ENCODE data around the gene SLC6A3. TPM values are rescaled to one million over a fixed set of nuclear protein-coding genes. Genes with fewer than 3 reads are reported as not detected.

The SLC6A3 gene
- total RNA-seq, 4 donors from 2014 or later, result 0.20 to 0.90 TPM; not detected in 2

DNA sequence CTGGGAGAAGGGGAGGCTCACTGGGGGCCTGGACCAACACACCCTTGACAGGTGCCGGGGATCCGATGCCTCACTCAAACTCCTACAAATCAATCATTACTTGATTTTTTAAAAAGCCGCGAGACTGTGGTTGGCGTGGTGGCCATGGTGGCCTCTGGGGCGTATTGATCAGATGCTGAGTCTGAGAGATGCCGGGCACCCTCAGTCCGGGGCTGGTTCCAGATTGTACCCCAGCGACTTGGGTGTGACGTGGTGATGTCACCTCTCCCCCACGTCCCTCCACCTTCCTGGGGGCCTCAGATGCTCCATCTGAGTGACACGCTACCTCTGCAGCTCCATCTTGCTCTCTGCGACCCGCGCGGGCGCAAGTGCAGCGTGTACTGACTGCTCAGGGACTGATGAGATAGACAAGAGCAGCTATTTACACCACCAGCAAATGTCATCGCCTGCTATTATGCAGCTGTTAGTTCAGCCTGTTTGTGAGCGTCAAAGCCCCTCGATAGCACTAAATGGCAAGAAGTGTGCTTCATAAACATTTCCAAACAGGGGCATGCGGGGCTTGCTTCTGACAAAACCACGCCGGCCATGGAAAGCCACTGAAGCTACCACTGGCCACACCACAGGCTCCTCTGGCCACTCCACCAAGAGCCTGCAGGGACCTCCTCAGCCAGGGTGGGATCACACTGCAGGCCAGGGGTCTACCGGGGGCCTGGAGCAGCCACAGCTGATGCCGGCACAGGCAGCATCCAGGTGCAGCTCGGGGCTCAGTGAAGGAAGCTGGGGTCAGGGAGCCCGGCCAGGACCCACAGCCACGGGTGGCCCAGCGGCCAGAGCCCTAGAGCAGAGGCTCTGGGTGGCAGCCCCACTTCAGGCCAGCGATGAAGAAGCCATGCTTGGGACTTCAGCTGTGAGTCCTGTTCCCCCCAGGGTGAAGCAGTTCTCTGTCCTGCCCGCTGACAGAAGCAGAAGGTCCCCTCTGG lies 50.1 kb downstream of the SLC6A3 start:
- H3K27ac ChIP-seq, result no peak overlapping the region
- H3K4me3 ChIP-seq, result no peak overlapping the region
- DNase-seq (ENCODE audit: low spot score in 2 of 2), result no peak
- H3K27me3 ChIP-seq, result peaks cover 0 to 45% of the 10 kb centered on the region in 2 donors
- H3K36me3 ChIP-seq, result no peaks in the 10 kb centered on the region
- H3K9me3 ChIP-seq, result peaks cover 0 to 18% (median 0%) of the 10 kb centered on the region in 4 donors
- WGBS, 2 donors, result 85 to 92% methylated on average over 29 to 31 of the region's 32 CpGs
- H3K4me1 ChIP-seq, result no peaks in the 10 kb centered on the region
- TF ChIP-seq, protein P1, sequence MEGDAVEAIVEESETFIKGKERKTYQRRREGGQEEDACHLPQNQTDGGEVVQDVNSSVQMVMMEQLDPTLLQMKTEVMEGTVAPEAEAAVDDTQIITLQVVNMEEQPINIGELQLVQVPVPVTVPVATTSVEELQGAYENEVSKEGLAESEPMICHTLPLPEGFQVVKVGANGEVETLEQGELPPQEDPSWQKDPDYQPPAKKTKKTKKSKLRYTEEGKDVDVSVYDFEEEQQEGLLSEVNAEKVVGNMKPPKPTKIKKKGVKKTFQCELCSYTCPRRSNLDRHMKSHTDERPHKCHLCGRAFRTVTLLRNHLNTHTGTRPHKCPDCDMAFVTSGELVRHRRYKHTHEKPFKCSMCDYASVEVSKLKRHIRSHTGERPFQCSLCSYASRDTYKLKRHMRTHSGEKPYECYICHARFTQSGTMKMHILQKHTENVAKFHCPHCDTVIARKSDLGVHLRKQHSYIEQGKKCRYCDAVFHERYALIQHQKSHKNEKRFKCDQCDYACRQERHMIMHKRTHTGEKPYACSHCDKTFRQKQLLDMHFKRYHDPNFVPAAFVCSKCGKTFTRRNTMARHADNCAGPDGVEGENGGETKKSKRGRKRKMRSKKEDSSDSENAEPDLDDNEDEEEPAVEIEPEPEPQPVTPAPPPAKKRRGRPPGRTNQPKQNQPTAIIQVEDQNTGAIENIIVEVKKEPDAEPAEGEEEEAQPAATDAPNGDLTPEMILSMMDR (IDR thresholded peaks at IDR 0.05), result no peak
- TF ChIP-seq POLR2A (IDR thresholded peaks at IDR 0.05), result no peak
- no peak for TF ChIP-seq EP300 (IDR thresholded peaks at IDR 0.05)

DNA sequence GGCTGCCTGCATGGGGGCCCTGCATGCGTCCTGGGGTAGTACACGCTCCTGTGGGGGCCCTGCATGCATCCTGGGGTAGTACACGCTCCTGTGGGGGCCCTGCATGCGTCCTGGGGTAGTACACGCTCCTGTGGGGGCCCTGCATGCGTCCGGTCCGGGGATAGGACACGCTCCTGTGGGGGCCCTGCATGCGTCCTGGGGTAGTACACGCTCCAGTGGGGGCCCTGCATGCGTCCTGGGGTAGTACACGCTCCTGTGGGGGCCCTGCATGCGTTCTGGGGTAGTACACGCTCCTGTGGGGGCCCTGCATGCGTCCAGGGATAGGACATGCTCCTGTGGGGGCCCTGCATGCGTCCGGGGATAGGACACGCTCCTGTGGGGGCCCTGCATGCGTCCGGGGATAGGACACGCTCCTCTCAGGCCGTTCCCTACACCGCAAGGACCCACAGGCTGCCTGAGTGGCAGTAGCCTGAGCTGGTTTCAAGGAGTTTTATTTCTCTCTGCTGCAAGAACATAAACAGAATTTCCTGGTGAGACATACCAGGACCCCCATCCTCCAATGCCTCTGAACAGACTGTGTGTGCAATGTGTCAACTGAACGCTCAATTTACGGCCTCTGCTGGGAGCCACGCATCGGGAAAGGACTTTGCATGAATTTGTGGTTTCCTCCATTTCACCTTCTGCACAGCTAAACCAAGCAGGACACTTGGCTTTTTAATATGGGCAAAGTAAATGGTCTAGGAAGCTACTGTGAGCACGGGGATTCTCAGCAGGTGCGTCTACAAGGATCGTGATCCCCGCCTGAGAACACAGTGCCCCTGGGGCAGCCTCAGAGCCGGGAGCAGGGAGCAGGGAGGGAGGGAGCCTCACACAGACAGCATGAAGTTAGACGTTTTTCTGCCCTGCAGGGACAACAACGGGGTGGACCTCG lies 51.4 kb downstream of the SLC6A3 start:
- 49 to 59% methylated on average over 25 to 29 of the region's 36 CpGs for WGBS, 2 donors
- peaks cover 0 to 51% of the 10 kb centered on the region in 2 donors for H3K27me3 ChIP-seq
- DNase-seq (ENCODE audit: low spot score in 2 of 2), result no peak
- H3K9me3 ChIP-seq, result peaks cover 0 to 5% (median 0%) of the 10 kb centered on the region in 4 donors
- H3K27ac ChIP-seq, result no peak overlapping the region
- H3K36me3 ChIP-seq, result no peaks in the 10 kb centered on the region
- H3K4me1 ChIP-seq, result no peaks in the 10 kb centered on the region
- no peak overlapping the region for H3K4me3 ChIP-seq
- no peak for TF ChIP-seq POLR2A (IDR thresholded peaks at IDR 0.05)
- no peak for TF ChIP-seq EP300 (IDR thresholded peaks at IDR 0.05)
- TF ChIP-seq, protein P1 (IDR thresholded peaks at IDR 0.05), result no peak

DNA sequence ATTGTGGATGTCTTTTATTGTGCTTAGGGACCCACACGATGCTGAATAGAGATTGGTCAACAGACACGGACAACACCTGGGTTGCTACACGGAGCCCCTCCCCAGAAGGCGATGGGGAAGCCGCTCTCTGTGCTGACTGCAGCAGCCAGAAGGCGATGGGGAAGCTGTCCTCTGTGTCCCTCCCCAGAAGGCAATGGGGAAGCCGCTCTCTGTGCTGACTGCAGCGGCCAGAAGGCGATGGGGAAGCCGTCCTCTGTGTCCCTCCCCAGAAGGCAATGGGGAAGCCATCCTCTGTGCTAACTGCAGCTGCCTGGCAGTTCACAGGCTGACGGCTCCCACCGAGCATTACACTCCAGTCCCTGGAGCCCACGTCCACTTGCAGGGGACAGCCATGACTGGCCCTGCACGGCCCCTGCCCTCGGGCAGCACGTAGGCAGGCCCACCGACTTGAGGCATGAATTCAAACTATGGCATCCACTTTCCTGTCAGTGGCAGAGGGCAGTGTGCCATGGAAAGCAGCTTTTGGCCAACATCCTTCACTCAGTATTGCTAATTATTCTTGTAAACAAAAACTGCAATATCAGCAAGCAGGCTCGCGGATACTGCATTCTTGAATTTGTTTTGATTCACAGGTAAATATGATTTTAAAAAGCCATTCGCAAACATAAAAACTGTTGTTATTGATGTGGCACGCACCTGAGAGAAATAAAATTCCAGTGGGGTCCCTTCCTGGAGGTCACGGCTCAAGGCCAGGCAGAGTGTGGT lies 52.3 kb downstream of the SLC6A3 start:
- peaks cover 0 to 59% of the 10 kb centered on the region in 2 donors for H3K27me3 ChIP-seq
- TF ChIP-seq POLR2A (IDR thresholded peaks at IDR 0.05), result no peak
- TF ChIP-seq, protein P1 (IDR thresholded peaks at IDR 0.05), result no peak
- no peaks in the 10 kb centered on the region for H3K9me3 ChIP-seq
- H3K4me1 ChIP-seq, result no peaks in the 10 kb centered on the region
- WGBS, 2 donors, result 58 to 60% methylated on average over 19 to 22 of the region's 22 CpGs
- DNase-seq (ENCODE audit: low spot score in 2 of 2), result no peak
- no peak overlapping the region for H3K27ac ChIP-seq
- no peak overlapping the region for H3K4me3 ChIP-seq
- no peaks in the 10 kb centered on the region for H3K36me3 ChIP-seq

DNA sequence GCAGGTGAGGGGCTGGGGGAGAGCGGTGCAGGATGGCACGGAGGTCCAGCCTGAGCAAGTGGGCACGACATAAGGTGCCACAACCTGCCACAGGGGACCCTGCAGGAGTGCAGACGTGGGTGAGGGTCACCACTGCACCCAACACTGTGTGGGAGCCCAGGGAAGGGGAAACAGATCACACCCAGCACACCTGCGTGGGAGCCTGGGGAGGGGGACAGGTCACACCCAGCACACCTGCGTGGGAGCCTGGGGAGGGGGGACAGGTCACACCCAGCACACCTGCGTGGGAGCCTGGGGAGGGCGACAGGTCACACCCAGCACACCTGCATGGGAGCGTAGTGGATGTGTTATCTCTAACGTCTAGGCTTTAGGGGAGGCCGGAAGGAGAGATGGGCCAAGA lies 53.0 kb downstream of the SLC6A3 start:
- peaks cover 0 to 61% of the 10 kb centered on the region in 2 donors for H3K27me3 ChIP-seq
- no peaks in the 10 kb centered on the region for H3K4me1 ChIP-seq
- WGBS, 2 donors, result 74 to 81% methylated on average over 9 to 11 of the region's 11 CpGs

More for the DNA sequence above, 53.0 kb downstream of the SLC6A3 start:
- H3K4me3 ChIP-seq, result no peak overlapping the region
- H3K9me3 ChIP-seq, result no peaks in the 10 kb centered on the region
- H3K36me3 ChIP-seq, result no peaks in the 10 kb centered on the region
- TF ChIP-seq, protein P1 (IDR thresholded peaks at IDR 0.05), result no peak
- TF ChIP-seq EP300 (IDR thresholded peaks at IDR 0.05) (no peak), POLR2A (IDR thresholded peaks at IDR 0.05) (no peak)
- H3K27ac ChIP-seq, result no peak overlapping the region
- no peak for DNase-seq (ENCODE audit: low spot score in 2 of 2)

Measured in tibial nerve (tissue), 4 donors.